ENCODE data around the gene NT5C3B. TPM values are rescaled to one million over a fixed set of nuclear protein-coding genes. Genes with fewer than 3 reads are reported as not detected.

The NT5C3B gene
- total and polyA plus RNA-seq, 2 experiments from 2014 or later = 164 to 222 TPM

GRCh38 chr17:41800601-41801373 lies 35.2 kb downstream of the NT5C3B start:
- H3K36me3 ChIP-seq = peaks cover 8% of the 10 kb centered on the region
- no peaks in the 10 kb centered on the region for H3K27me3 ChIP-seq
- no peak for TF ChIP-seq CTCF (IDR thresholded peaks at IDR 0.05; ENCODE audit: low read depth, low read length)
- no peaks in the 10 kb centered on the region for H3K9me3 ChIP-seq (ENCODE audit: low read depth)
- H3K27ac ChIP-seq = peak overlapping the region; percentile 13
- peaks cover 13% of the 10 kb centered on the region for H3K4me1 ChIP-seq (ENCODE audit: low read depth)
- peak in 1 of 2 donors; percentile 47 for DNase-seq (ENCODE audit: low read depth in 1 of 2, low spot score in 1 of 2)
- no peak overlapping the region for H3K4me3 ChIP-seq

GRCh38 chr17:41799366-41799765 lies 36.7 kb downstream of the NT5C3B start:
- H3K27me3 ChIP-seq = no peaks in the 10 kb centered on the region
- H3K36me3 ChIP-seq = peaks cover 3% of the 10 kb centered on the region
- H3K4me1 ChIP-seq (ENCODE audit: low read depth) = peaks cover 26% of the 10 kb centered on the region
- no peak for DNase-seq (ENCODE audit: low read depth in 1 of 2, low spot score in 1 of 2)
- no peaks in the 10 kb centered on the region for H3K9me3 ChIP-seq (ENCODE audit: low read depth)
- TF ChIP-seq CTCF (IDR thresholded peaks at IDR 0.05; ENCODE audit: low read depth, low read length) = no peak
- H3K4me3 ChIP-seq = no peak overlapping the region
- H3K27ac ChIP-seq = no peak overlapping the region

DNA sequence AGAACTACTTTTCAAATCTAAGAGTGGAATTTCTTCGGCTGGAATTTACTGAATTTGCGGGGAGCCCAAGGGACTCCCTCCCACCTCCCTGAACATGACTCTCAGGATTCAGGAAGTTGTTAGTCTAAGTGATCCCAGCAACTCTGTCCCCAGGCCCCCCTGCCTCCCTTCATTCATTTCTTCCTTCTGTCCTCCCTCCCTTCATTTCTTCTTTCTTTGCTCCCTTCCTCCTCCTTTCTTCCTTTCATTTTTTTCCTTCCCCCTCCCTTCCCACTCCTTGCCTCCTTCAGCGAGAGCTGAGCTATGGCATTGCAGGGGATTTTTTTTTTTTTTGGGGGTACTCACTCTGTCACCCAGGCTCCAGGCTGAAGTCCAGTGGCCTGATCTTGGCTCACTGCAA lies 38.7 kb downstream of the NT5C3B start:
- peaks cover under 1% of the 10 kb centered on the region for H3K36me3 ChIP-seq
- H3K9me3 ChIP-seq (ENCODE audit: low read depth) = no peaks in the 10 kb centered on the region
- no peak for DNase-seq (ENCODE audit: low read depth in 1 of 2, low spot score in 1 of 2)
- no peaks in the 10 kb centered on the region for H3K27me3 ChIP-seq
- H3K27ac ChIP-seq = no peak overlapping the region
- no peak overlapping the region for H3K4me3 ChIP-seq
- TF ChIP-seq CTCF (IDR thresholded peaks at IDR 0.05; ENCODE audit: low read depth, low read length) = no peak
- H3K4me1 ChIP-seq (ENCODE audit: low read depth) = peaks cover 41% of the 10 kb centered on the region

DNA sequence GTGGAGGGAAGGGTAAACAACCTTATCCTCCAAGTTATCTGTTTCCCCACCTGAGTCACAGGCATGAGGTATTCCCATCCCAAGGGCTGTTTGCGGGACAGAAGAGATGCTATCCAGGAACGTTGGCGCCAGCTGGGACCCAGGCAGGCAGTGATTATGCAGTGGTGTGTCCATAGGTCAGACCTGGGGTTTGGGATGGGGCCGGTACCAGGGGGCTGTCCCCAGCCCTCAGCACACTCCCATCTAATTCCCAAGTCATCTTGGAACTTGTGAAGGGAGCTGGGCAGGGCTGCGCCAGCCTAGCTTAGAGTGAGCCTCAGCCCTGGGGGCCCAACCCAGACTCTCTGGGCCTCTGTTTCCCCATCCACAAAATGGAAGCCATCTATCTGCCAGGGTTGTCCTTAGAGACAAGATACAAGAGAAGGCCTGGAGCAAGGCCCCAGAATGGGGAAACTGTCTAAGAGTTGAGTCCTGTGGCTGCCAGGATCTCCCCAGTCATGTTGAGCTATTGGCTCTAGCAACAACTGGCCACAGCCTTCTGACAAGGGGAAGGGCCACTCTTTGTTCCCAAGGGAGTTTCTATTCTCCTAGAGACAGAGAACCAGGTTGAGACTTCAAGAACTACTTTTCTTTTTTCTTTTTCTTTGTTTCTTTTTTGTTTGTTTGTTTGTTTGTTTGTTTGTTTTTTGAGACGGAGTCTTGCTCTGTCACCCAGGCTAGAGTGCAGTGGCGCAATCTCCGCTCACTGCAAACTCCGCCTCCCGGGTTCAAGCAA lies 39.7 kb downstream of the NT5C3B start:
- H3K4me3 ChIP-seq = no peak overlapping the region
- H3K27ac ChIP-seq = peak overlapping the region; percentile 99
- no peak for TF ChIP-seq CTCF (IDR thresholded peaks at IDR 0.05; ENCODE audit: low read depth, low read length)
- no peak for DNase-seq (ENCODE audit: low read depth in 1 of 2, low spot score in 1 of 2)
- no peaks in the 10 kb centered on the region for H3K36me3 ChIP-seq
- H3K27me3 ChIP-seq = no peaks in the 10 kb centered on the region
- H3K9me3 ChIP-seq (ENCODE audit: low read depth) = no peaks in the 10 kb centered on the region
- H3K4me1 ChIP-seq (ENCODE audit: low read depth) = peaks cover 48% of the 10 kb centered on the region

GRCh38 chr17:41794540-41794975 lies 41.5 kb downstream of the NT5C3B start:
- DNase-seq (ENCODE audit: low read depth in 1 of 2, low spot score in 1 of 2) = no peak
- no peak for TF ChIP-seq CTCF (IDR thresholded peaks at IDR 0.05; ENCODE audit: low read depth, low read length)
- H3K9me3 ChIP-seq (ENCODE audit: low read depth) = no peaks in the 10 kb centered on the region

More at GRCh38 chr17:41794540-41794975, 41.5 kb downstream of the NT5C3B start:
- Histone ChIP-seq H3K27ac (peak overlapping the region; percentile 99), H3K4me1 (ENCODE audit: low read depth) (peaks cover 43% of the 10 kb centered on the region), H3K36me3 (no peaks in the 10 kb centered on the region), H3K4me3 (no peak overlapping the region), H3K27me3 (no peaks in the 10 kb centered on the region)
